Activated CD8-positive, alpha-beta memory T cell treated with anti-CD3 and anti-CD28 coated beads, Interleukin-2, amount 50 U/mL, for 24 hours (primary cell): Measurements from ENCODE around the gene RAB38.

ENCODE experiments used
- DNase-seq: peaks from one replicate; pipeline ENCODE4 v3.0.0-alpha.2; 2020; ENCODE audit errors: extremely low read depth

The RAB38 gene

DNA sequence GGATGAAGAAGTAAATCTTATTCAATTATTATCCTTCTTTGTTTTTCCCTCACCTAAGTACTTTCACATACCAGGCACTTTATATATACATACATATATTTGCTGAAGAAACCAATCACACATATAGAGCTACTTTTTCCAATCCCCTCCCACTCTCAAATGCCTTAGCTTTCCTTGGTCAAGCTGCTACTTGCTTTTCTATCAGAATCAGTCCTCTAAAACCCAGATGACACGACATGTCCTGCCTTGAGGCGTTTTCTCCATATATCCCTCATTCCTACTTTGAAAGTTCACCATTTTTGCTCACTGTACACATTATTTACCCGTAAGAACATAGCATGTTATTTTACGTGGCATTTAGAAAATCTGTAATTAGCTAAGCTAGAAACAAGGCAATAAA lies 5.4 kb downstream of the RAB38 start:
- DNase-seq, result no peak

DNA sequence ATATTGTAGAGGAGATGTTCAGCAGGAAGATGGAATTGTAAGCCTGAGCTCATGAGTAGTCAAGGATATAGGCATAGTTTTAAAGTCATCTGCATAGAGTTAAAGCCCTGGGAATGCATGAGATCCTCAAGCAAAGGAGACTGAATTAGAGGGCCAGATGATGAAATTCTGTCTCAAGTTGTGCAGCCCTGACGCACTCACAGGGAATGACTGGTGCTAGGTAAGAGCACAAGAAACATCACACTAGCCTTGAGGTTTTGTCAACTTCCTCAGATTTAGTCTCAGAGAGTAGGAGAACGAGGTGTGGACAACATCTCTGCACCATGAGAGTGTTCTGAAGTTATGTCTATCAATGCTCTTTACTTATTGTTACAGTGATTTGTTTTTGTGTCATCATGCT lies 5.8 kb downstream of the RAB38 start:
- DNase-seq, result no peak

DNA sequence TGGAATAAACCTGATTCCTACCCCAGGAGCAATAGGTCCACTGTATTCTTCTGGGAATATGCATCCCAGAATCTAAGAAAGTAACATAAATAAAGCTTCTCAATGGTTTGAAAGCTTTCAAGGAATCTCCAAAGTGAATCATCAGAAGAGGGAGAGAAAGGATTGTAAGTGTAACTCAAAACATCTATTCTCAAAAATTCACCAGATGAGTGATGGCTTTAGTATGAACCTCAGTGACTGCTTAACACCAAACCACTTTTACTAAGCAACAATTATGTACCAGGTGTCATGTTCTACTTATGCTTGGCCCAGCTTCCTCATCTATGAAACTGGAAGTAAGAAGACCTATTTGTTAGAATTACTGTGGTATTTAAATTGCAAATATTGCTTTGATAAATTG lies 7.4 kb downstream of the RAB38 start:
- DNase-seq, result no peak

DNA sequence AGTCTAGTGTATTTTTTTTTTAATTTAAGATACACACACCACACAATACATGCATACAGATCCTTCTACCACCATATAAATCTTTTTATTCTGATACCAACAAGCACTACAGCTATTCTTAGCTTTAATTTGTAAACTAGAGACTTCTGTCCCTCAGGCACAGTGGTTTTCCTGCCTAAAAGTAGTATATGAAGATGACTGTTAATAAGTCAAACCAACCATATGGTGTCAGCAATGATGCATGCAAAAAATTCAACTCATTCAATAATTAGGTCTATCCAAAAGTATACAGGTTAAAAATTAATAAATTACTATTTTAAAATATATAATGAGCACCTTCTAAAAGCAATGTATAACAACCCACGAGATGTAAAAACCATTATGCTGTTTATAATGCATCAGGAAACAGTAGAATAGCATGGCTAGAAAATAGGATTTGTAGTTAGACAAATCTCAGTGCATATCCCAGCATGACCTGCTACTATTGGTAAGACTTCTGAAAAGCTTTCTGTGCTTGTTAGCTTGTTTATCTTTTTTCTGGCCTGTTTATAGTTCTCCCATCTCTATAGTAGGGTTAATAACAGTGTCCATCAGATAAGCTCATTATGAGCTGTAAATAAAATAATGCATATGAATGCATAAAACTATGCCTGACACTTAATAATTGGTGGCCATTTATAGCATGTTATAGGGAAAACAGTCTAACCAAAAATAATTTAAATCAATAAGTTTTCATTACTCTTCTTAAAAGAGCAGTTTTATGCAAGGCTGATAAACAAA lies 10.2 kb downstream of the RAB38 start:
- DNase-seq, result no peak

DNA sequence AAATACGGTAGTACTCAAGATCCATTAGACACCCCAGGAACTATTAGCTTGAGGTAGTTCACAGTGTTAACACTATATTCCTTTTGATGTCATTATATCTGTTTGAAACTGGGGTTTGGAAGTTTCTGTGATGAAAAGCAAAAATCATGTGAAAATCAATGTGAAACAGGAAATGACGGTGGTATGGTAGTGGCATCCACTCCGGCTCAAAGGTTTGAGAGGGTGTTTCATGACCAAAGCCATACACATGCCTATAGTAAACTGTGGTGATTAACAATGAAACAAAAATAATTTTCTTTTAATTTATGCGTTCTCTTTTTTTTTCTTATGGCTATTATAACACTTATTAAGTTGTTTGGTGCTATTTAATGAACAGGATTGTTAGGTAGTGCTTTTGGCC lies 10.9 kb downstream of the RAB38 start:
- DNase-seq, result no peak

DNA sequence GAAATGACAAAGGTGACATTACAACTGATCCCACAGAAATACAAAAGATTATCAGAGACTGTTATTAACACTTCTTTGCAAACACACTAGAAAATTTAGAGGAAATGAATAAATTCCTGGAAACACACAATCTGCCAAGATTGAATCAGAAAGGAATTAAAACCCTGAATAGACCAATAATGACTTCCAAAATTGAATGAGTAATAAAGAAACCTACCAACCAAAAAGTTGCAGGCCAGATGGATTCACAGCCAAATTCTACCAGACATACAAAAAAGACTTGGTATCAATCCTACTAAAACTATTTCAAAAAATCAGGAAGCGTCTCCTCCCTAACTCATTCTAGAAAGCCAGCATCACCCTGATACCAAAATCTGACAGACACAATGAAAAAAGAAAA lies 17.2 kb downstream of the RAB38 start:
- no peak for DNase-seq

DNA sequence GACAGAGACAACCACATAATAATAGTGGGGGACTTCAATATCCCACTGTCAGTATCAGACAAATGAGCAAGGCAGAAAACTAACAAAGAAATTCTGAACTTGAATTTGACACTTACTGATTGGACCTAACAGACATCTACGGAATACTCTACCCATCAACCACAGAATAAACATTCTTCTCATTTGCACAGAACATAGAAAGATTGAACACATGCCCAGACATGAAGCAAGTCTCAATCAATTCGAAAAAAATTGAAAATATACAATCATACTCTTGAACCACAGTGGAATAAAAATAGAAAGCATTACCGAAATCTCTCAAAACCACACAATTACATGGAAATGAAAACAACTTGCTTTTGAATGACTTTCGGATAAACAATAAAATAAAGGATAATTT lies 17.9 kb downstream of the RAB38 start:
- DNase-seq, result no peak

DNA sequence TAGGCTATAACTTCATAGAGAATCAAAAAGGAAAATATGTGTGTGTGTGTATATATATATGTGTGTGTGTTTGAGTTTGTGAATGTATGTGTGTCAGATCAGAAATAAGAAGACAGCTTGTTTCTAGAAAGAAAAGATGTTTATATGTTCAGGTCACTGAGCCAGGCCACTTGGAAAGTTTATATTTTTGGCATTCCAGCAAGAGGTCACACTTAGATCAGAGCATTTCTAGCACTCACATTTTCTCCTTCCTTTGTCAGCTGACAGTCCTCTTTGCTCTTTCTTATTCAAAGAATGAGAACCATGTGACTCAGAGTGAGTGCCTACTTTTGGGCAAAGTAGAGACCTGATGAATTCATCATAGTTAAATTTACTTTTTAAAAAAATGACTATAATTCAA lies 22.9 kb downstream of the RAB38 start:
- DNase-seq, result no peak

DNA sequence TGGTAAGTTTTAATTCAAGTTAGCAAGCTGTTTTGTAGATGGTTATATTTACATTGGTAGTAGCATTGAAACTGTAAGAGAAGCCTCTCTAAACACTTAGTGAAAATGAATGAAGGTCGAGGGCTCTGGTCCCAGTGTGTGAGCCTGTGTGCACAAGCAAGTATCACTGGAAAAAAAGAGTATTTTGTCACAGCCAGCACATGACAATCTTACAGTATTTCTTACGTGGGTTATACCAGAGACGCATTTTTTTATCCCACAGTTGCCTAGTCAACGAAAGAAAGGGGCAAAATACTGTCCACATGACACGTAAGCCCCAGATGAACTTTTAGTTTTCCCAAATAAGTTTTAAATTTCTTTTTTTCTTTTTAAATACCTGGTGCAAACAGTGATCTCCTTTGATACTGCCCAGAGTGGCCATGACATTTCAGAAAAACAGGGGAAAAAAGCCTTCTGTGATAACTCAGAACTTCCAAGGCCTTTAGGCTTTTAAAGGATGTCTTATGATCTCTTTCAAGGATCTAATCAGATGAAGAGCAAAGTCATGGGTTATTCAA lies 23.5 kb downstream of the RAB38 start:
- DNase-seq, result no peak

DNA sequence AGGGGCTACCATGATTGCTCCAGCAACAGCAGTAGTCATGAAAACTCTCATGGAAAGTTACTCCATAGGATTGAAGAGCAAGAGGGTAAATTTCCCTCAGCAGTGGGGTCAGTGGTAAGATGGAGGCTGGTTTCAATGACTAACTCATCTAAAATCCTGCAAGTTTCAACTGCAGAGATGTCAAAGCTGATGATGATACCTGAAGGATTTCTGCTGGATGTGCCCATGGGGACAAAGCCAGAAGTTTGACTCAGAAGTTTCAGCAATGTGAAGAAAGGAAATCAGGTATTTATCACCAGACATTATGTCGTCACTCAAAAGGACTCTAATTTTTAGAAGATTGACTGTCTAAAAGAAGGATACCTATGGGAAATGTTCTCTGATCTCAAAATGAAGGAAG lies 29.1 kb downstream of the RAB38 start:
- DNase-seq, result no peak

DNA sequence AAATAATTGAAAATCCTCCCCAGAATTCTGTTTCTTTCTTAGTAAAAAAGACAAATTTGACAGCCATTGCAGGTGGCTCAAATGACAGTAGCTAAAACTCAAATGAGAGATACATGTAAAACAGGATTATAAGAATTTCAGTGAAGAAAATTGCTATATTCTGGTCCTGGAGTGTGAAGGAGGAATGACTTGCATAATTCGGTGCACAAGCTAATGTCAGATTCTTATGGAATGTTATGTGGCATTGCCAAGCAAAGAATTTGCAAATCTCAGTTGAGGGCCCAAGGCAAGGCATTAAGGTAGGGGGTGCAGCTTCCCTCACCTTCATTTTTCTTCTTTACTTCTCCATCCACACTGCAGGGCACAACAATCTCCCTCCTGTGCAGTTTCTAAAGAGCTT lies 35.4 kb downstream of the RAB38 start:
- no peak for DNase-seq

DNA sequence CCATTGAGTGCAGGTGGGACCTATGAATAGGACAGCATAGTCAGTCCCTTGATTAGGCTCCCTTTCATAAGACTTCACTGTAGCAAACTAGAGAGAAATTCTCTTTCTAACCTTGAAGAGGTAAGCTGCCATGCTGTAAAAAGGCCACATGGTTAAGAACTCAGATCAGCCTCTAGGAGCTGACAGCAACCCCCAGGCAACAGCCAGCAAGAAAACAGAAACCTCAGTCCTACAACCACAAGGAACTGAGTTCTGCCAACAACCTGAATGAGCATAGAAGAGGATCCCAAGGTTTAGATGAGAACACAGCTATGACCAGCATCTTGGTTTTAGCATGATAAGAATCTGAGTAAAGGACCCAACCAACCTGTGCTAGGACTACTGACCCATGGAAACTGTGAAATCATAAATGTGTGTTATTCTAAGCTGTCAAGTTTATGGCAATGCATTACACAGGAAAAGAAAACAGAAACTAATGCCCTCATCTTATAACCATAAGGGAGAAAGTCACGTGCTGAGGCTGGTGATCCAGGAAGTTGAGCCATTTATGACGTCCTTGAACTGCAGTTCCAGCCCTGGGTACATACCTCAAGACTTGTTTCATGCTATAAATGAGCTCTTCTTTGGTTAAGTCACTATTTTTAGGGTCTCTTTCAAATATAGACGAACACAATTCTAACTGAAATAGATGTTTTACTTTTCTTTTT lies 43.3 kb downstream of the RAB38 start:
- no peak for DNase-seq

DNA sequence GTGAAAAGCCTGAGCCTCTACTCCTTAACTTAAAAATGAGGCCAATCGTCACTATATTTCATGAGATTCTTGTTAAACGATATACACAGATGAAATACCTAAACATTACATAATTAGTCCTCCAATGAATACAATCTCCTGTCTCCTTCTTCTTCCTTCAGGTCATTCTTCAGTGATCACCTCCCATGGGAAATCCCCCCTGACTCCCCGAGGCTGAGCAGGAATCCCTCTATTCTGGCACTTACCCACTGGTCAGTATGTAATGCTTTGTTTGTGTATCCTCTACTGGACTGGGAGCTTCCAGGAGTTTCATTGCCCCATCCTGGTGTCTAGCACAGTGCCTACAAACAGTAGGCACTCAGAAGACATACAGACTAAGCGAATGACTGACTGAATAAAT lies 52.3 kb downstream of the RAB38 start:
- no peak for DNase-seq

DNA sequence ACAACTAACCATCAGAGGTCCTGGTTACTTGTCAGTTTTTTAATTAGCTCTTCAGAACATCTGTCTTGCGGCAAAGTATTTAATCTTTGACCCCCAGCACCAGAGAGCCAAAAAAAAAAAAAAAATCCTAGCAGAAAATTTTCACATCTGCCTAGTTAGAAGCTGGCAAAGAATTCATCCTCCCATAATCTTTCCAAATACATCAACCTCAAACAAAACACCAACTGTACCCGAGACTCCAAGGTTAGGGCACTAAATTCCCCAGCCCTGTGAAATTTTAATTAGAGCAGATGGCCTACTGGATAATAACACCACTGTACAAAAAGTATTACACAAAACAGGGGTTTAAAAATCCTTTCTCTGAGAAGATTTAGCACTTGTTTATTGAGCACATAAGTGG lies 55.7 kb downstream of the RAB38 start:
- DNase-seq, result no peak

DNA sequence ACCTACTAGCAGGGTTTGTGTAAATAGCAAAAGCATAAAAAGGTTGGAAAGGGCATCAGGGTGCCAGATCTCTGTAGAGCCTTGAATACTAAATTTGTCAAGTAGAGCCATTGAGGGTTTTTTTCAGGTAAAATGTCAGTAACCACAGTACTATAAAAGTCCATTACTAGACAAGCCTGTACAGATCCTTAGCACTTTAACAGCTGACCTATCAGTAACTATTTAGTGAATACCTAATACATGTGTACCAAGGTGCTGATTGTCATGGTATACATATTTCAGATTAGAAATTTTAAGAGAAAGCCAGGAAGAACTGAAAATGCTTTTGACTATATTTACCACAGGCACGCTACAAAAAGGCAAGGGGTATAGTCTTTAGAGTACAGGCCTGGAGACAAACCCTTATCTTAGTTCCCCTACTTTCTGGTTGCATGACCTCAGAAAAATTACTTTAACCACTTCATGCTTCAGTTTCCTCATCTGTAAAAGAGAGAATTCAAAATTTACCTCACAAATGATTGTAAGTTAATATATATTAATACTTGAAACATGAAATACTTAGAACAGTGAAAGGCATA lies 57.9 kb downstream of the RAB38 start:
- DNase-seq, result no peak

DNA sequence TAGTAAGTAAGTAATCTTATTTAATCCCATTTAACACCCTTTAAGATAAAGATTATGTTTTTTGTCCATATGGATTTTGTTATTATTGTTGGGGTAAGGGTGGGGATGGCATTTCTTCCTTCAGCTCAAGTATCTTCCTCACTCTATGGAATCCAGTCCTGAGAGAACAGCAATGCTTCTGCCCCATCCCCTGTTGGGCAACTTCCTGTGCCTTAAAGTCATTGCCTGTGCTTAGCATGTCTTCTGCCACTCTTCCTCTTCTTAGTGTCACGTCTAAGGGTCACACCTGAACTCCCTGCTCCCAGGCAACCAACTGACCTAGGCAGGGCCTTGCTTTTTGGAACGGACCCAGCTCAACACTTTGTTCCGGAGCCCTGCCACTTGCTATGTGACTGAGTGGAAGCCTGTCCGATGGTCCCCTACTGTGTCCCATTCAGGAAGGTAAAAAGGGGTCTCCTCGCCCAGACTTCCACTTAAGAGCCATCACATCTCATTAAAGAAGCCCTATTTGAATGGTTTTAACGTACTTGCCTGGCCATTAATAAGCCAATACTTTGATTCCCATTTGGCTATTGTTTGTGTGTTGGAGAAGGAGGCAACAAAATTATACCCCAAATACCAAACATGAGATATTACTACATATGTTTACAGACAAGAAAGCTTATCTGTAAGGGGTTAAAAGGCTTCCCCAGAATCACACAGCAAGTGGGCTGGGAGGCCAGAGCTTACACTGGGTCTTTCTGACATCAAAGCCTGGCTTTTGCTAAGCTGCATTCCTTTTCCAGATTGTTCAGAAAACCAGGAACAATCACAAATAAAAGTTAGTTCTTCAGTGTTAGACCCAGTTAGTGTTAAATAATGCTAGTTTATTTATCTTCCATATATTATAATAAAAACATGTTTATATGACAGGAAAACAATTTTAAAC lies 59.2 kb downstream of the RAB38 start:
- no peak for DNase-seq

DNA sequence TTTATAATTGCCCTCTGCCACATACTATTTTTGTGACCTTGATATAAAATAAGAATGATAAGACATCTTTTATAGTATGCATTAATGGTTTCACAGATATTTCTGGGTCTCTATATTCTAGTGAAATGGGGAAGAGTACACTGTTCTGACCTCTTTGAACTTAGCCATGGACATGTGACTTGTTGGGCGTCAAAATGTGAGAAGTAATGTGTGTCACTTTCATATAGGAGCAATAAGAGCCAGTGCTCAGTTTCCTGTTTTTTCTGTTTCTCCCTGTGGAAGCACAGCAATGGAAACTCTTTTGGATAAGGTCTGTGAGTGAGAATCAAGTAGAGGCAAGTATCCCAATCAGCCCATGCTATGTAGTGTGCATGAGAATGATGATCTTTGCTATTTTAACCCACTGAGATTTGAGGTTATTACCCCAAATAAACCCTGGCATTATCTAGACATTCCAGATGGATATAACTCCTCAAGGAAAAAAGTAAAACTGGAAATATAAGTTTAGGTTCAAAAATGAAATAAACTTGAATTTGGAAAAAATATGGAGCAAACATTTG lies 60.7 kb downstream of the RAB38 start:
- no peak for DNase-seq

DNA sequence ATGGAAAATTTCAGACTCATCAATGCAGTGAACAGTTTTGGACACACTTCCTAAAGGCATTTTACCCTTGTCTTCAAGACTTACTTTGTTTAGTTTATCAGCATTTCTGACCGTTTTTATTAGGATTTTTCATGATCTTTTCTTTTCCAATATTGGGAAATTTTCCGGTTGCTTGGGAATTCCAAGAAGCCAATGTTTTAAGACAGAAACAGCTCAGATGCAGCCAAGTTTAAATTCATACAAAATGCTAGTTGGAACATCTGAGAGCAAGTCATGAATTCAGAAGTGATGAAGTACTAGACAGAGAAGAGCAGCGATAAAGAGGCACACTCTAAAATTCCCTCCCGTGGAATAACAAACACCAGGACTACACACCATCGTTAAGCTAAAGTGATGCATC lies 68.6 kb downstream of the RAB38 start:
- DNase-seq, result no peak

DNA sequence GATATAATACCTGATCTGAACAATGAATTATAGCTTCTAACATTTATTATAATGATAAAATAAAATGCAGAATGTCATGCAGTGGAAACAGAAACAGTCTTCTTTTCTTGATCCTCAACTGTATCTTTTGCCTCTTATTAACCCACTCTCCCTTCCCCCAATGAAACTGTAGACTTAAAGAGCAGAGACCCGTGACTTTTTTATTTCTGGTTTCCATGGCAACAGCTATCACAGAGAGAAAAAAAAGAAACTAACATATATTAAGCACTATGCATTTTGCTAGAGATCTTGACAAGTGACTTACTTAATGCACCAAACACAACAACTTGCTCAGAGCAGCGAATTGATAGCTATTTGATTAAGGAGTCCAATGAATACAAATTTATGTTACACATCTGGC lies 69.3 kb downstream of the RAB38 start:
- no peak for DNase-seq

DNA sequence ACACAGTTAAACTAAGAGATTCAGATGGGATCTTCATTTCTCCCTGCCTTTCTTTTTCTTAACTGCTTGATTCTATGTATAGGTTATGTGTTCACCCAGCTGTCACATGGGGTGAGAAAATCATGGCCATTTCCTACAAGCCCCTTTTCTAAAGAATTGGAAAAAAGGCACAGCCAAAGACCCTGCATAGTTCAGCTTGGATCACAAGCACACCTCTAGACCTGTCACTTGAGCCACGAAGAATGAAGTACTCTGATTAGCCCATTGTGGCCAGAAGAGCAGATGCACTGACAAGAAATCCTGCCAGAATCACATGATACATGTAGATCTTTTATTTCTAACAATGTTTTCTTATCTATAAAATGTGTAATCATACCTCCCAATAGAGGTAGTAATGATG lies 69.7 kb downstream of the RAB38 start:
- DNase-seq, result no peak

DNA sequence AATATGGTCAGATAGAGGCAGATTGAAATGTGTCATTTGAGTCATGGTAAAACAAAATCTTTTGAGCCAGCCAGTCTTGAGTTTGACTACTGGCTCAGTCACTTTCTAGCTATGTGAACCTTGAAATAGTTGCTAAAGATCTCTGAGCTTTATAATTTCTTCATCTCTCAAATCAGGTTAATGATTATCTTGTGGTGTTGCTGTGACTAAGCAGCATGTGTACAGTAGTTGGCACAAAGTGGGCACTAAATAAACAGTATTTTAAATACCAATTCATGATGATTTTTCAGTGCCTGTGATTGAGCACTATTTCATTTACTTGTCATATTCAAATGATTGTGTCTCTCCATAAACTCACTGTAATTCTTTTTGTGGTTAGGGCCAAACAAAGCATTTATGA lies 70.8 kb downstream of the RAB38 start:
- DNase-seq, result no peak
